Putamen (tissue), 1 donor: ENCODE data around the gene COMMD7.

Source experiments
- DNase-seq: peaks from one replicate; pipeline ENCODE4 v3.0.0-alpha.2; 2016; ENCODE audit warnings: low spot score

Gene COMMD7

DNA sequence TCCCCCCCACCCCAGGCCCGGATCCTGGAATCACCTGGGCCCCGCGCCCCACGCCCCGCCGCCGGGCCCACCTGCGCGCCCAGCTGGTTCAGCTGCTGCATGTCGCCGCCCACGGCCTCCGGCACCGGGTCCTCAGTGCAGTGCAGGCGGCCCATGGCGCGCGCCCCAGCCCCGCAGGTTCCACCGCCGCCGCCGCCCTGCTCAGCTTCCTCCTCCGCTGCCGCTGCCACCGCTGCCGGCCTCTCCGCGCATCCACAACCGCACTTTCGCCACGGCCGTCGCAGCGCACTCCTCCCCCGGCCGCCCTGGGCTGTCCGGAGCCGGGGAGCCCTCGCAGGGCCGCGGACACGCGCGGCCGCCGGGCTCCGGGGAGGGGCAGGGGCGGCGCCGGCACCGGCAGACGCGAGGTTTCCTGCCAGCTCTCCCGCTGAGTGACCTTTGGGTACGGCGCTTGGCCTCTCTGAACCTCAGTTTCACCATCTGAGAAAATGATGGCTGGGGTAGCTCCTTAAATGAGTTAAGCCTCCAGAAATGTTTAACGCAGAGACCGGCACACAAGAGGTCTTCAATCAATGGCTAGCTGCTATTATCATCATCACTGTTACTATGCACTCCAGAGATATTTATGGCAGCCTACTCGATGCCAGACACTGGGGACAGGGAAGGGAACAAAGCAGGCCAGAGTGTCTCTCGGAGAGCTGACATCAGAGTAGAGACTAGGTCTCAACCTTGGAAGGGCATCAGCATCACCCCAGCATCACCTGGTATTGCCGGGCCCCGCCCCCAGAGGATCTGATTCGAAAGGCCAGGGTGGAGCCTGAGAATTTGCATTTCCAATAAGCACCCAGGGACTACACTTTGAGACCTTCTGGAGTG, at the start of gene COMMD7:
TSS of gene COMMD7 (minus strand) at position 231 of the 876 bp plus-strand sequence. CDS start at position 155, 76 bp downstream.
- no peak for DNase-seq

DNA sequence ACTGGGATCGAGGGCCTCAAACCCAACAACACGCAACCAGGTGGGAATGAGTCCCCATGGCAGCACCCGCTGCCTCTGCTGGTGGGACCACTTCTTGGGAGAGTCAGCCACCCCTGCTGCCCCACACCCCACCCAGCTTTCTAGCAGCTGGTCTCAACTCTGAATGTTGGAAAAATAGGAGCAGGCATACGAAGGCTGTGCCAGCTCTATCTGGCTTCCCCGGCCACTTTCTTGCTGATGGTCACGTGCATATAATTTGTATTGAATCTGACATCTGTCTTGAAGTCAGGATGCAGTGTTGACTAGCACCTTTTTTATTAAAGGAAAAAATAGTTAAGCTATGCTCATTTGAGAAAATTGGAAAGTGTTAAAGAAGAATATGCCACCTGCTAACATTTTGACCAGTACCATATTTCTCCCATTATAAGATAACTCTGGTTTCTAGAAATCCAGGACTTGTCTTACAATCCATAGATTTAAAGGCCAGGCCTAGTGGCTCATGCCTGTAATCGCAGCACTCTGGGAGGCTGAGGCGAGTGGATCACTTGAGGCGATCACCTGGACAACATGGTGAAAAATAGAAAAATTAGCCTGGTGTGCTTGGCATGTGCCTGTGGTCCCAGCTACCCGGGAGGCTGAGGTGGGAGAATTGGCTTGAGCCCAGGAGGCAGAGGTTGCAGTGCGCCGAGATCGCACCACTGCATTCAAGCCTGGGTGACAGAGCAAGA, 49.6 kb upstream of the COMMD7 start:
- DNase-seq = no peak

DNA sequence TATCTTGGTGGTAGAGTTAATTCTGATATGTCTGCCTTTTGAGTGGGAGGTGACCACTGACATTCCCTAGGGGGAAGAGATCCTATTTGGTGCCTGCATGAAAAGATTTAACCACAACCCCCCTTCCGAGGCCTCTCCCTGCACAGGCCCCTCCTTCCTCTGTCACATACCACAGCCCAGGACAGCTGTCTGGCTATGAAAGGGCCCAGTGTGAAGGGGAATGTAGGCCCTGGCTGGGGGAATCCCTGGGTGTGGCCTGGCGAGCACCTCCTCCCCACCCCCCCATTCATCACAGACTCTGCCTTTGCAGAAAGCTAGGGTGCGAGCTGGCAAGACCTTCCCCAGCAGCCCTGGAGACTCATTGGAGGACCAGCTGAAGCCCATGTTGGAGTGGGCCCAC, 49.0 kb upstream of the COMMD7 start:
- DNase-seq = no peak

DNA sequence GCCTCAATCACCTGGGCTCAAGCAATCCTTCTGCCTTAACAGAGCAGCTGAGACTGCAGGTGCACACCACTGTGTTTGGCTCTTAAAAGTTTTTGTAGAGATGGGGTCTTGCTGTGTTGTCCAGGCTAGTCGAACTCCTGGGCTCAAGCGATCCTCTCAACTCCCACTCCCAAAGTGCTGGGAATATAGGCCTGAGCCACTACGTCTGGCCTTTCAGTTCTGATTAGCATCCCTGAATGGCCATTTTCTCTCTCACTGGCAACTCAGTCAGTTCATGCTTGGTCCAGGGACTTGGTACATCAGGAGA, 47.4 kb upstream of the COMMD7 start:
- DNase-seq = no peak

DNA sequence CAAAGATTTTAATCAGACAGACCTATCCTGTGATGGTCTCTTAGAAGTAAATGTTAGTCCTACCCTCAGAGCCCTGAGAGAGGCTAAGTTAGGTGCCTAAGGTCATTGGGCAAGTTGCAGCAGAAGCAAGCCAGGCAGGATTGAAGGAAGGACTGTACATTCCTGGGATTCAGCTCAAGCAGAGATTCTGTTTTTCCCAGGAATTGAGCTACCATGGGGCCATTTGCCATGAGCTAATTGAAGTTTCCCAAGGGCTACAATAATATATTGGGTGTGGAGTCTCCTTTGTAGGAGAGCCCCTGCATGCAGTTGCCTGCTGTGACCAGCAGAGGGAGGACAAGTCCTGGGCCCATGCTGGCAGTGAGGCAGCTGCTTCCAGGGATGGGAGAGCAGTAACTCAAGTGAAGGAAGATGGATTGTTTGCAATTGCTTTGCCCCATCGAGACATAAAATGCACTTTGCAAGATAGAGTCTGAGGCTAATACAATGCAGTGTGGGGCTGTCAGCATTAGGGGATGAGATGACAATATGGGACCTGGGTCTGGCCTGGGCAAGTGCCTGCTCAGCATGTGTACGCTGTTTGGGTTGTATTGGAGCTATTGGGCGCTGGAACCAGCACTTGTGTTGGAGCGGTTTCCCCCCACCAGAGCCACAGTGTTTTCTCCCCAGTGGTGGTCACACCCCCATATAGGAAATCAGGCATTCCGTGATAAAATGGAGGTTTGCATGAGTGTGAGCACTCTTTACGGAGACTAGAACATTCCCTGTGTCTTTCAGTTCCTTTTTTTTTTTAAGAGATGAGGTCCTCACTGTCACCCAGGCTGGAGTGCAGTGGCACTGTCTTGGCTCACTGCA, 46.9 kb upstream of the COMMD7 start:
- peak; percentile 72 for DNase-seq

DNA sequence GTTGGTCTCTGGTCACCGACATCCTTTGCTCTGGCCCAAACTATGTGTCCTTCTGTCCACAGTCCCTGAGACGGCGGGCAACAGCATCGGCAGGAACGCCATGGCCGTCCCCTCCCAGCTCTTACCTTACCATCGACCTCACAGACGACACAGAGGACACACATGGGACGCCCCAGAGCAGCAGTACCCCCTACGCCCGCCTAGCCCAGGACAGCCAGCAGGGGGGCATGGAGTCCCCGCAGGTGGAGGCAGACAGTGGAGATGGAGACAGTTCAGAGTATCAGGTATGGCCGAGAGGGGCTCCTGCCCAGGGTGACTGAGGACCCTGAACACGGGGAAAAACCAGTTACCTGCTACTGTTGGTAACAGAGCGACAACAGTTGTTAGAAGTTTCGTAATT, 43.9 kb upstream of the COMMD7 start:
- DNase-seq = no peak

DNA sequence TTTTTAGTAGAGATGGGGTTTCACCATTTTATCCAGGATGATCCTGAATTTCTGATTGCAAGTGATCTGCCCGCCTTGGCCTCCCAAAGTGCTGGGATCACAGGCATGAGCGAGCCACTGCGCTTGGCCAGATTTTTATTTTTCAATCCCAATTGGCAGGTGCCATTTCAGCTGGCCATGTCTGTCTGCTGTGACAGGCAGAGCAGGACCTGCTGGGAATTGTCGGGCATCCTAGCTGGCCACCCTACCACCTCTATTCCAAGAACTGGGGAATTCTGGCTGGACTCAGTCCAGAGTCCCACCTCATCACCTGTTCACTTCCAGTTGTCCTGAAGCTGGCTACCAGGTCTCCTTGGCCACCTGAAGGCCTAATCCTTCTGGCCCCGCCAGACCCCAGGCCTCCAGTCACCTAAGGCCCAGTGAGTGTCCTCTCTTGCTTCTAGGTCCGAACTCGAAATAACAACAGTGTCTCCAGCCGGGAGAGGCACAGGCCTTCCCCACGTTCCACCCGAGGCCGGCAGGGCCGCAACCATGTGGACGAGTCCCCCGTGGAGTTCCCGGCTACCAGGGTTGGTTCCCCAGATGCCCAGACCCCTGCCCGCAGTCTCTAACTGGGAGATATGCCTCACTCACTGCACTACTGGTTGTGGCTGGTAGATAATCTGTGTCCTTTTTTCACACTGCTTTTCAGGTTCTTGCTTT, 42.9 kb upstream of the COMMD7 start:
- DNase-seq = no peak

DNA sequence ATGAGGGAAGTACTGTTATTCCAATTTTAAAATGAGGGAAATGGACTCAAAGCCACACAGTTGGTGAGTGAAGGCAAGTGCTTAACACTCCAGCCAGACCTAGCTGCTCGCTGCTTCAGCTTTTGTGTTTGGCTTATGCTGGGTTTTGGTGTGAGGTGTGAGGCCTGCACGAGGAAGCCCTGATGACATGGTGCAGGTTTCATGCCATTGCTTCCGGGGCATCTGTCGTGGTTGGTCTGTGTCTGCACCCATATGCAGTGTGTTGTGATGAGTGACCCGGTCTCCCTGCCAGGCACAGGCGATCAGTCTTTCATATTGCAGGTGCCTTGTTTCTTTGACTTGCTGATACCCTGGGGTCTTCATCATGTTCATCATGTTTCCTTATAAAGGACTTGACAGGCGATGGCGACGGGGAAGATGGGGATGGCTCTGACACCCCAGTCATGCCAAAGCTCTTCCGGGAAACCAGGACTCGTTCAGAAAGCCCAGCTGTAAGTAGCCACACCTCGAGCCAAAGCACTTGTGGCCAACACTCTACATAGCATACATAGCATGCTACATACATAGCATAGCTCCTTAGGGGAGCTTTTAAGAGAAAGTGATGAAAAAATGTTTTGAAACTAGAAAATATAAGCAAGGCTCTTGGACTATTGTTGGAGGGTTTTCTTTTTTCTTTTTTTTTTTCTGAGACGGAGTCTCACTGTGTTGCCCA, 41.3 kb upstream of the COMMD7 start:
- no peak for DNase-seq

DNA sequence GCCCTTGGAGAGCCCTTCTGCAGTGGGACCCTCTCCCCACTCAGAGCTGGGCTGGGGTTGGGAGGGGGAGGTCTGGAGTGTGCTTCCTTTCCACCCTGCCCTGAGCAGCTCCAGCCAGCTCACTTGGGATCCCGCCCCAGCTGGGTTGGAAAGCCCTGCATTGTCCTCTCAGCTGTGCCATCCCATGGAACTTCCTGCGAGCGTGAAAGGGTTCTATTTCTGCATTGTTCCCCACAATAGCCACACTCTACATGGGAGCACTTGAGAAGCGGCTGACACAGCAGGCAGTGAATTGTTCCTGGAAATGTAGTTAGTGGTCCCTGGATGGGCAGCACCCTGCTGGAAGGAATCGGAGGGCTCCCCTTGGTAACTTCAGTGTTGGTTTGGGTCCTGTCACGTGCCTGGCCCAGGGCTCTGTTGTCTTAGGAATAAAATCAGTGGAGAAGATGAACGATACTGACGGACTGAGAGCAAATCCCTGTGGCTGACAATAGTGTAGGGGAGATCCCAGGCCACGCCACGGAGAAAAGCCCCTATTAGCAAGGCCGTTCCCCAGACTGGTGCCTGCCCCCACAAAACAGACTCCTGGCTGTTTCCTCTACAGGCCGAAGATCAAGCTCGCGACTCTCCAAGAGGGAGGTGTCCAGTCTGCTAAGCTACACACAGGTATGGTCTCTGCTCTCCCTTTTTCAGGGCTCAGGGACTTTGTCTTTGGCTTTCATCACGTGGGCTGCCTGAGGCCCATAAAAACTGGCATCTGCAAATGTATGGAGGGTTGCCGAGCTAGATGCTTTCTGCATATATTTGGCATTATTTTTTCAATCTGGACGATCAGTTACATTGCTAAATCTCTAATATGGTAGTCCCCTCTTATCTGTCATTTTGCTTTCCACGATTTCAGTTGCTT, 37.7 kb upstream of the COMMD7 start:
- peak; percentile 67 for DNase-seq

DNA sequence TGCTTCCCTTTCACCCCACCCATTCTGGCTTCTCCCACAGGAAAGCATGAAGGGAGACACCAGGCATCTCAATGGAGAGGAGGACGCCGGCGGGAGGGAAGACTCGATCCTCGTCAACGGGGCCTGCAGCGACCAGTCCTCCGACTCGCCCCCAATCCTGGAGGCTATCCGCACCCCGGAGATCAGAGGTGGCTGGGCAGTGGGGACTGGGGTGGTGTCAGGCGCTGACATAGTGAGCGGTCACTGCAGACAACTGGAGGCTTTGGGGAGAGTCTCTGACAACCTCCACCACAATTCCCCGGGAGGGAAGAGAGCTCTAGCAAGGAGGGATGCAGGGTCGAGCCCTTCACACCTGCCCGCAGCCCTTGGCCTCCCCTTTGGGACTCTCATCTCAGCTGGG, 37.0 kb upstream of the COMMD7 start:
- DNase-seq = no peak

DNA sequence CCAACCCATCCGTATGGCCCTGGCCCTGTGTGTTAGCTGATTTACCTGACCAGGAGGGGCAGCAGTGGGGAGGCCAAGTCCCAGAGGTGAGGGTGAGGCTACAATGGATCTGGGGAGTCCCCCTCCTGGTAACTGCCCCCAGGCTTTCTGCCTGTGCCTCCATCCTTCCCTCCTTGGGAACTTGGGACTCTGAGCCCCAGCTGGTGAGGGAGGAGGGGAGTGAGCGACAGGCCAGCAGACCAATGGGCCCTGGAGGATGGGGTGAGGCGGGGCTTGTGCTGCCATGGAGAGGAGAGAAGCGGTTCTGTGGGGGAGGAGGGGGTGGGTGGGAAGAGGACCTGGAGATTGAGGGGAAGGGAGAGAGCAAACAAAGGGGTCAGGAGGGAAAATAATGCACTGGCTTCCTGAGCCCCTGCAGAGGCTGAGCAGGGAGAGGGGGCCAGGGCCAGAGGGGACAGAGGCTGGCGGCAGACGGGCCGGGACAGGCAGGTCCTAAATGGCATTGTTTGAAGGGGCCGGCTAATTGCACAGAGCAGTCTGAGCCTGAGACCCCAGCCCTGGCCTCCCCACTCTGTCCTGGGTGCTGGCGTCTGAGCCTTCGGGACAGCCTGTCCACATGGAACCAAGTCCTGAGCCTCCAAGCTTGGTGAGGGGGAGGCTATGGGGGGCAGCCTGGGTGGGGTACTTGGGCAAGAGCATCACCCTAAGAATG, 36.4 kb upstream of the COMMD7 start:
- DNase-seq = no peak

DNA sequence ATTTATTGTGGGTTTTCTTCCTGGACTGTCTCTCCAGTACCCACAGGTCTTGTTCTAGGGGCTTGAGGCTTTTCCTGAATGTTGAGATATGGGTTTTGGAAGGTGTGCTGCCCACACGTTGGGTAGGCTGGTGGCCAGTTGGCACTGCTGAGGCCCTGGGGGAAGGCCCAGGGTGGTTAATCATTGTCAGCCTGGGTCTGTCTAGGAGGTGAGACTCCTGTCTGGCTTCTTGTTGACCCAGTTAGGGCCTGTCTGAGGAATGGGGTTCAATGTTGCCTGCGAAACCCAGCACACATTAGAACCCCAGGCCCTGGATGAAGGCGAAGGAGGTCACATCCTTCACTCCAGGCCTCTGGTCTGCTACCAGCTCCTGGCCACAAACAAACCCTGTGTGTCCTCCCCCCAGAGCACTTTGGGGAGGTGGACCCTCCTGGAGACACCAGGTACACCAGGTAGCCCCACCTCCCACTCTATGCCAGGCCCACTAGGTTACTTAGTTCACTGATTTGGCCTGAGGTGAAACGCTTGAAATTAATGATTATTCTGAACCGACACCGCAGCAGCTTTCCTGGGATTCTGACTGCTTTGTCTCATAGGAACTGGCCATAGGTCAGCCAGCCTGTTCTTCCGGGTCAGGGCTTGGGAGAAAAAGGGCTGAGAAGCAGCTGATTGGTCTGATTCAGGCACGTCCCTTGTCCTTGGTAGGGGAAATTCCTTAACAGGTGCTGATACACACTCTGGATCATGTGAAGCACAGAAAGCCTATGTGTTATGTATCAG, 34.1 kb upstream of the COMMD7 start:
- no peak for DNase-seq

DNA sequence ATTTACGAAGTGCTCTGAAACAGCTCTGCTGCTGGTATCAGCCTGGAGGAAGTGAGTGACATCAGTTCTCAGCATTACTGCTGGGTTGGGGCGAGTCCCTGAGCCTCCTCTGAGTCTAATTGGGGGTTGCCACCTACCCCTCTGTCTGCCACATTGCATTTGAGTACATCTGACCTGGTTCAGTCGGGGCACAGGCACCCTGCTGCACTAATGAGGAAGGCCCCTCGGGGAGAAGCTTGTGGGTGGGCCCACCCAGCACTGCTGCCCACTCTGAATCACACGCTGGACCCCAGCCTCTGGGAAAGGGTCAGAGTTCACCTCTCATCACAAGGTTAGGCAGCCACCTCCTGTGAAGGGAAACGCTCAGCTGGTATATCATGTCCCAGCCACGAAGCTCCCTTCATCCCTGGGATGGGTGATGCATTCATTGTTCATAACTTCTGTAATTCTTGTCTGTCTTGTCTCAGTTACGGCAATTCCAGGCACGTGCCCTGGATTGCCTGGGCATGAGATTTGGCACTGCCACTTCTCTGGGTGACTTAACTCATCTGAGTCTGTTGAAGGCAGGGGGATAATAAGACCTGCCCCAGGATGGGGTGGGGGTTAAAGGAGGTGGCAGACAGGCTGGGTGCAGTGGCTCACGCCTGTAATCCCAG, 32.2 kb upstream of the COMMD7 start:
- no peak for DNase-seq

DNA sequence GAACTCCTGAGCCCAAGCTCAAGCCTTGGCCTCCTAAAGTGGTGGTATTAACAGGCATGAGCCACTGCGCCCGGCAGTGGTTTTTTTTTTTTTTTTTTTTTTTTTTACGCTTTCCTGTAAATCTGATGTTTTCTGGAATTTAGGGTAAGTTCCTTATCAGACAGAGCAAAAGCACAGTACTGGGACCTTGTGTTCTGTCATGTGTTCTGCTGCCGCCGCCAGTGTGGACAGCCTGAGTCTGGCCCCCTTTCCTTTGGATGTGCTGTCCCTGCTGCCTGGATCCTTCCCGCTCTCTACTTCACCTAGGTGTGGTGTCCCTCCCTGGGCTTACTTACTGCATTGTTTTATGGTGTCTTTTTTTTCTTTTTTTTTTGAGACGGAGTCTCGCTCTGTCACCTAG, 30.6 kb upstream of the COMMD7 start:
- no peak for DNase-seq

DNA sequence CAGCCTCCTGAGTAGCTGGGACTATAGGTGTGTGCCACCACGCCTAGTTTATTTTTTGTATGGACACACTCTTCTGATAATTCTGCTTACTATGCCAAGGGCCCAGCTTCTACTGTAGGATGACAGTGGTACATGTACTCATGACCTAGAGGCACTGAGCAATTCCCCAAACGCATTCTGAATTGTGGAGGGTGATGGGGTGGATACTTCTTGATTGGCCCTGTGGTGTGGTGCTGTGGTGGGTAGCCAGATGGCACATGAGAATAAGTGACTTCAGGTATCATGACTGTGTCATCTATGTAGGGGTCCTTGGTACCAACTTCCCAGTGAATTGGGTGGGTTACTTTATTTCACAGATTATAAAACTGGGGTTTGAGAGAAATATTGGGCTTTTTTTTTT, 30.0 kb upstream of the COMMD7 start:
- DNase-seq = no peak

DNA sequence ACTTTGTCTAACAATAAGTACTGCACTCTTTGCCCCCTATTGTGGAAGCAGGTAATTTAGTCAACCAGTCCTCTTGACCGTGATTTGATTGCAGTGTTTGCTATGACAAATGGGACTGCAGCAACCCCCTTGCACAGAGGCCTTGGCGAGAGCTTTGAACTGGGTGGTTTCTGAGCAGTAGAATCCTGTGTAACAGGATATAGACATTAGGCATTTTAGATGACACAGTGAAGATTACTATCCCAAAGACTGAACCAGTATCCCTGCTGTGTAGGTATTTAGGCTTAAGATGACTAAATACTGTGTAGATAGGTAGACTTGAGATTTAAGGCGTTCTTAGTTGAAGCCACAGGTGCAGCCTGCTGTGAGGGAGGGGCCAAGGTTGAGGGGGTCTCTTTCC, 28.8 kb upstream of the COMMD7 start:
- no peak for DNase-seq

DNA sequence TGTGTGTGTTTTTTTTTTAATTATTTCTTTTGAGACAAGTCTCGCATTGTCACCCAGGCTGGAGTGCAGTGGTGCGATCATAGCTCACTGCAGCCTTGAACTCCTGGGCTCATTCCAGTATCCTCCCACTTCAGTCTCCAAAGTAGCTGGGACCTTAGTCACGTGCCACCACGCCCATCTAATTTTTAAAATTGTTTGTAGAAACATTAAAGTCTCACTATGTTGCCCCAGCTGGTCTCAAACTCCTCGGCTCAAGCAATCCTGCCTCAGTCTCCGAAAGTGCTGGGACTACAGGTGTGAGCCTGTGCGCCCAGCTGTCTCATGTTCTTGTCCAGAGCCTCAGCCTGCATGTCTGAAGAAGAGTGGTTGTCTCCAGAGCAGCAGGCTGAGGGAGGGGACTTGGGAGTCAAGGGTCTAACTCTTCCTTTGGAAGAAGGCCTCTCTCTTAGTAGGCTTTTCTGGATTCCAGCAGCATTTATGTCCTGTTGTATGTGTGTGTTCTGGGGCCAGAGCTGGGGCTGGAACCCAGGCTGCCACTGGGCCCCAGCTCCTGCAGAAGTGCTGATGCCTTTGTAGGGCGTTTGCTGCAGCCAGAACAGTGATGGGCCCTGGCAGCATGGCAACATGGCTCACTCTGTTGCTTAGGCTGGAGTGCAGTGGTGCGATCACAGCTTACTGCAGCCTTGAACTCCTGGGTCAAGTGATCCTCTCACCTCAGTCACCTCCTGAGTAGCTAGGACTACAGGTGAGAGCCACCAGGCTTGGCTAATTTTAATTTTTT, 24.3 kb upstream of the COMMD7 start:
- no peak for DNase-seq
